ENCODE measurements around the gene SNAP91. TPM values are rescaled to one million over a fixed set of nuclear protein-coding genes. Genes with fewer than 3 reads are reported as not detected.

SNAP91 gene
- total and polyA plus RNA-seq, 2 of the 8 experiments (the other 6 are each of a cell fraction or from before 2014, with no cell fraction given): 1.3 to 1.5 TPM

DNA sequence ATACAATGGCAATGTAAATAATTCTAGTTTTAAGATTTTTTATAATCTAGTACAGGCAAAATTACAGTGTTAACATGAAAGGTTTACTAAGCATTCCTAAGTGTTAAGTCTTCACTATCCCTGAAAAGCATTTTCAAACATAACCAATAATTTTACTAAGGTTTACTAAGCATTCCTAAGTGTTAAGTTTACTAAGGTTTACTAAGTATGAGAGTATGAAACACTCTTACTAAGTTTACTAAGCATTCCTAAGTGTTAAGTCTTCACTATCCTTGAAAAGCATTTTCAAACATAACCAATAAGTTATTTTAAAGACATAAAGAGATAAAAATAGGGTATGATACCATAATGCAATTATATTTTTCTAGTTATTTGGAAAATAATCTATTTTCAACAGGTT lies 114.0 kb downstream of the SNAP91 start:
- H3K4me3 ChIP-seq (ENCODE audit: extremely low read depth in 1 of 4, insufficient read depth in 2 of 4, low read depth in 3 of 4, low read length in 4 of 4): no peak overlapping the region
- H3K4me1 ChIP-seq (replicated peaks in 1 of 4; ENCODE audit: control insufficient read depth in 3 of 4, insufficient read depth in 4 of 4, low read length in 3 of 4): peaks cover 0 to 5% (median 2%) of the 10 kb centered on the region in 4 experiments; a peak in 1 of 7 replicates
- no peak overlapping the region for H3K4ac ChIP-seq (replicated peaks; ENCODE audit: insufficient read length, low read depth, low read length)
- no peak overlapping the region for H3K9ac ChIP-seq (replicated peaks in 1 of 4; ENCODE audit: extremely low read depth in 1 of 4, low read depth in 3 of 4, low read length in 3 of 4)
- H2AK5ac ChIP-seq (ENCODE audit: low read depth, low read length): no peak overlapping the region
- H2BK120ac ChIP-seq (replicated peaks; ENCODE audit: low read depth, low read length): no peak overlapping the region
- H4K20me1 ChIP-seq (replicated peaks in 1 of 2; ENCODE audit: control insufficient read depth in 1 of 2, insufficient read depth in 2 of 2, low read length in 2 of 2): no peaks in the 10 kb centered on the region
- H3K23ac ChIP-seq (ENCODE audit: insufficient read length): no peak overlapping the region
- H4K5ac ChIP-seq (ENCODE audit: insufficient read length, low read depth, low read length): no peak overlapping the region
- no peak overlapping the region for H4K8ac ChIP-seq (ENCODE audit: extremely low read depth, insufficient read depth, low read length)
- no peak overlapping the region for H3K4me2 ChIP-seq (ENCODE audit: insufficient read depth in 1 of 2, low read depth in 2 of 2, low read length in 2 of 2)
- H2BK12ac ChIP-seq (ENCODE audit: low read depth, low read length): no peak overlapping the region
- H2BK5ac ChIP-seq (ENCODE audit: low read depth, low read length): no peak overlapping the region
- H4K91ac ChIP-seq (replicated peaks; ENCODE audit: insufficient read length, low read length): no peak overlapping the region
- no peak overlapping the region for H2AFZ ChIP-seq (ENCODE audit: low read length)
- H2BK15ac ChIP-seq (ENCODE audit: low read length): no peak overlapping the region
- no peaks in the 10 kb centered on the region for H3K79me2 ChIP-seq (ENCODE audit: control insufficient read depth in 1 of 2, insufficient read depth in 2 of 2, low read length in 2 of 2)
- DNase-seq (ENCODE audit: low read depth in 1 of 2, low spot score in 2 of 2) (no peak), FAIRE-seq (no peak)
- no peak overlapping the region for H3K14ac ChIP-seq (ENCODE audit: insufficient read length)
- H3K56ac ChIP-seq (replicated peaks; ENCODE audit: insufficient read length, low read depth, low read length): no peak overlapping the region
- no peaks in the 10 kb centered on the region for H3K36me3 ChIP-seq (ENCODE audit: control insufficient read depth in 2 of 4, insufficient read depth in 4 of 4, low read length in 3 of 4)
- no peak overlapping the region for H2BK20ac ChIP-seq (ENCODE audit: low read length)
- H3K27me3 ChIP-seq (replicated peaks in 1 of 4; ENCODE audit: control insufficient read depth in 3 of 4, extremely low read depth in 1 of 4, insufficient read depth in 3 of 4, low read length in 3 of 4): no peaks in the 10 kb centered on the region
- ChIA-PET CTCF (ENCODE audit: partially characterized antibody) (no interaction called here), POLR2A (ENCODE audit: partially characterized antibody) (no interaction called here)
- no peaks in the 10 kb centered on the region for H3K23me2 ChIP-seq (ENCODE audit: low read depth, low read length)
- H3K9me3 ChIP-seq (ENCODE audit: insufficient read depth in 2 of 2, low read depth in 1 of 2, low read length in 1 of 2): no peaks in the 10 kb centered on the region; a peak in 1 of 4 replicates
- H3K27ac ChIP-seq (ENCODE audit: low read depth, low read length): no peak overlapping the region
- H3K18ac ChIP-seq (ENCODE audit: extremely low read depth, low read length): no peak overlapping the region
- H3K79me1 ChIP-seq (ENCODE audit: low read depth, low read length): no peaks in the 10 kb centered on the region
- TF ChIP-seq ASH2L (IDR thresholded peaks at IDR 0.05; ENCODE audit: low read length) (no peak), KDM1A (IDR thresholded peaks at IDR 0.05; ENCODE audit: borderline replicate concordance, low read length) (no peak), SIN3A (conservative IDR thresholded peaks at IDR 0.05 in 1 of 2, IDR thresholded peaks at IDR 0.05 in 1 of 2; ENCODE audit: low read depth in 1 of 2, low read length in 2 of 2) (no peak), SAP30 (IDR thresholded peaks at IDR 0.05; ENCODE audit: insufficient read depth, insufficient replicate concordance, low read length) (no peak), CBX8 (IDR thresholded peaks at IDR 0.05; ENCODE audit: borderline replicate concordance, low read depth, low read length) (no peak), TAF1 (IDR thresholded peaks at IDR 0.05; ENCODE audit: low read depth, low read length) (no peak), POLR2A (IDR thresholded peaks at IDR 0.05; ENCODE audit: control extremely low read depth in 1 of 2, low read depth in 2 of 2, low read length in 2 of 2) (no peak), ZNF274 (IDR thresholded peaks at IDR 0.05; ENCODE audit: borderline replicate concordance, extremely low read depth, low read length) (no peak), POLR2AphosphoS5 (IDR thresholded peaks at IDR 0.05; ENCODE audit: low read depth, low read length) (no peak), POU5F1 (IDR thresholded peaks at IDR 0.05; ENCODE audit: low read depth, low read length) (no peak)
